ENCODE data around the gene RXRA. TPM values are rescaled to one million over a fixed set of nuclear protein-coding genes. Genes with fewer than 3 reads are reported as not detected.
A peak's percentile ranks its signal among the peaks of the same experiment; 100 is the strongest.

Gene RXRA
- polyA plus RNA-seq, 3 donors, result 15.8 to 91.0 (median 23.2) TPM

DNA sequence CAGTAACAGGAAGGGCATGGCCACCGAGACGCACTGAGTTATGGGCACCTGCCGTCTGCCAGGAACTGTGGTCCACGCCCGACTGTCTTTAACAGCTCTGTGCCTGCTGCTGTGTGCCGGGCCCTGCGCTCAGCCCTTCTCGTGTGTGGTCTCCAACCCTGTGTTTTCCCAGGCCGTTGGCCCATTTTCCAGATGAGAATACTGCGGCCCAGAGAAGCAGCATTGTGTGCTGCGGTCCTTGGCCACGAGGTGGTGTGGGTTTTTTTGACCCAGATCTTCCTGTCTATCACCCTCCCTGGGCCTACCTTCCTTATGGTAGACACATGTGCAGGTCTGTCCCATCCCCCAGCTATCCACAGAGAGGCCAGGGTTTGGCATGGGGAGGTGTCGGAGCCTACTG is 47.0 kb downstream of the RXRA start:
- intact Hi-C loops (cut with micrococcal nuclease), result loop anchor here (2.0 to 5.0 kb wide), 5 partner anchors 32 to 131 kb away; partner anchors contain the start of gene RXRA (in 1 of the 2)
- Histone ChIP-seq H3K27me3 (ENCODE audit: control insufficient read depth in 2 of 2, insufficient read depth in 2 of 2, low read length in 2 of 2) (no peaks in the 10 kb centered on the region), H3K27ac (ENCODE audit: low read depth in 1 of 2, low read length in 2 of 2) (peak overlapping the region; percentile 99 to 100), H2AFZ (ENCODE audit: insufficient read depth, low read depth, low read length, poor library complexity, severe bottlenecking) (no peak overlapping the region), H4K20me1 (ENCODE audit: insufficient read depth, low read length) (peaks cover 28% of the 10 kb centered on the region), H3K4me2 (replicated peaks; ENCODE audit: extremely low read depth, low read length, poor library complexity, severe bottlenecking) (peak overlapping the region; percentile 89), H3K36me3 (replicated peaks in 1 of 2; ENCODE audit: control insufficient read depth in 1 of 2, insufficient read depth in 2 of 2, low read length in 2 of 2) (peaks cover 7% of the 10 kb centered on the region in 2 donors), H3K79me2 (ENCODE audit: insufficient read depth, low read length) (peaks cover 97% of the 10 kb centered on the region), H3K9me3 (replicated peaks in 1 of 2; ENCODE audit: control insufficient read depth in 1 of 2, insufficient read depth in 1 of 2, low read length in 2 of 2) (no peaks in the 10 kb centered on the region), H3K4me3 (replicated peaks in 1 of 3; ENCODE audit: low read depth in 2 of 3, low read length in 3 of 3) (peak overlapping the region; percentile 28 to 81 (median 51)), H3K9ac (ENCODE audit: insufficient read depth, low read length, poor library complexity, severe bottlenecking) (peak overlapping the region; percentile 91), H3K4me1 (ENCODE audit: control insufficient read depth in 1 of 2, insufficient read depth in 2 of 2, low read length in 2 of 2) (peaks cover 96 to 99% of the 10 kb centered on the region in 2 donors)
- H3K27ac Mint-ChIP-seq, result peak overlapping the region; percentile 100
- peaks cover 0 to 3% (median 0%) of the 10 kb centered on the region in 7 donors for H3K9me3 Mint-ChIP-seq
- H3K4me1 Mint-ChIP-seq, result peaks cover 91% of the 10 kb centered on the region
- H3K27me3 Mint-ChIP-seq (ENCODE audit: low read depth in 3 of 3), result peaks cover 0 to under 1% (median 0%) of the 10 kb centered on the region in 3 donors
- H3K36me3 Mint-ChIP-seq, result peaks cover 22 to 38% of the 10 kb centered on the region in 2 donors
- peak in 2 of 3 donors; percentile 26 to 44 for DNase-seq
- TF ChIP-seq, protein P1, sequence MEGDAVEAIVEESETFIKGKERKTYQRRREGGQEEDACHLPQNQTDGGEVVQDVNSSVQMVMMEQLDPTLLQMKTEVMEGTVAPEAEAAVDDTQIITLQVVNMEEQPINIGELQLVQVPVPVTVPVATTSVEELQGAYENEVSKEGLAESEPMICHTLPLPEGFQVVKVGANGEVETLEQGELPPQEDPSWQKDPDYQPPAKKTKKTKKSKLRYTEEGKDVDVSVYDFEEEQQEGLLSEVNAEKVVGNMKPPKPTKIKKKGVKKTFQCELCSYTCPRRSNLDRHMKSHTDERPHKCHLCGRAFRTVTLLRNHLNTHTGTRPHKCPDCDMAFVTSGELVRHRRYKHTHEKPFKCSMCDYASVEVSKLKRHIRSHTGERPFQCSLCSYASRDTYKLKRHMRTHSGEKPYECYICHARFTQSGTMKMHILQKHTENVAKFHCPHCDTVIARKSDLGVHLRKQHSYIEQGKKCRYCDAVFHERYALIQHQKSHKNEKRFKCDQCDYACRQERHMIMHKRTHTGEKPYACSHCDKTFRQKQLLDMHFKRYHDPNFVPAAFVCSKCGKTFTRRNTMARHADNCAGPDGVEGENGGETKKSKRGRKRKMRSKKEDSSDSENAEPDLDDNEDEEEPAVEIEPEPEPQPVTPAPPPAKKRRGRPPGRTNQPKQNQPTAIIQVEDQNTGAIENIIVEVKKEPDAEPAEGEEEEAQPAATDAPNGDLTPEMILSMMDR (IDR thresholded peaks at IDR 0.05), result peak; percentile 60
- peak overlapping the region; percentile 75 to 85 for H3K4me3 Mint-ChIP-seq
- 33% methylated on average over 8 of the region's 13 CpGs for WGBS (ENCODE audit: insufficient coverage)

DNA sequence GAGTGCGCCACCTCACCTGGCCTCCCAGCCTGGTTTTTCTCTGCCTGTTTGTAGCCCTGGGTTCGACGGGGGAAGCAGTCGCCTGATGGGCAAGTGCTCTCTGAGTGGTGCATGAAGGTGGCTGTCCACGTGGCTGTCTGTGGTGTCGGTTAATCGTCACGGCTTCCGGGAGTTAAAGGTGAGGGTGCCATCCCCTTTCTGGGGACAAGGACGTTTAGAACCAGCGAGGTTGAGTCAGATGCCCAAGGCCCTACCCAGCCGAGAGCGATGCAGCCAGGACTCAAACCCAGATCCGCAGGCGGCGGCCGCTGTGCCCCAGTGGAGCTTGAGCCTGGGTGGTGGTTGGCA is 47.7 kb downstream of the RXRA start:
- Histone ChIP-seq H3K9ac (ENCODE audit: insufficient read depth, low read length, poor library complexity, severe bottlenecking) (peak overlapping the region; percentile 91), H4K20me1 (ENCODE audit: insufficient read depth, low read length) (peaks cover 34% of the 10 kb centered on the region), H3K27me3 (ENCODE audit: control insufficient read depth in 2 of 2, insufficient read depth in 2 of 2, low read length in 2 of 2) (no peaks in the 10 kb centered on the region), H3K4me2 (replicated peaks; ENCODE audit: extremely low read depth, low read length, poor library complexity, severe bottlenecking) (peak overlapping the region; percentile 89), H2AFZ (ENCODE audit: insufficient read depth, low read depth, low read length, poor library complexity, severe bottlenecking) (no peak overlapping the region), H3K4me1 (ENCODE audit: control insufficient read depth in 1 of 2, insufficient read depth in 2 of 2, low read length in 2 of 2) (peaks cover 98 to 99% of the 10 kb centered on the region in 2 donors), H3K4me3 (replicated peaks in 1 of 3; ENCODE audit: low read depth in 2 of 3, low read length in 3 of 3) (peak overlapping the region; percentile 28 to 81 (median 51)), H3K36me3 (replicated peaks in 1 of 2; ENCODE audit: control insufficient read depth in 1 of 2, insufficient read depth in 2 of 2, low read length in 2 of 2) (peaks cover 13 to 14% of the 10 kb centered on the region in 2 donors), H3K9me3 (replicated peaks in 1 of 2; ENCODE audit: control insufficient read depth in 1 of 2, insufficient read depth in 1 of 2, low read length in 2 of 2) (no peaks in the 10 kb centered on the region), H3K27ac (ENCODE audit: low read depth in 1 of 2, low read length in 2 of 2) (peak overlapping the region; percentile 99 to 100), H3K79me2 (ENCODE audit: insufficient read depth, low read length) (peaks cover 97% of the 10 kb centered on the region)
- peak overlapping the region; percentile 100 for H3K27ac Mint-ChIP-seq
- H3K4me3 Mint-ChIP-seq, result peak overlapping the region; percentile 75 to 93
- whole genome bisulfite sequencing (ENCODE audit: insufficient coverage), result 90% methylated on average over 16 of the region's 17 CpGs
- H3K4me1 Mint-ChIP-seq, result peaks cover 90% of the 10 kb centered on the region
- peaks cover 0 to 3% (median 0%) of the 10 kb centered on the region in 7 donors for H3K9me3 Mint-ChIP-seq
- H3K36me3 Mint-ChIP-seq, result peaks cover 18 to 42% of the 10 kb centered on the region in 2 donors
- peaks cover 0 to 2% (median 0%) of the 10 kb centered on the region in 3 donors for H3K27me3 Mint-ChIP-seq (ENCODE audit: low read depth in 3 of 3)
- DNase-seq, result no peak
- intact Hi-C loops (cut with micrococcal nuclease), result loop anchor here (2.0 to 5.0 kb wide), 5 partner anchors 31 to 132 kb away; partner anchors contain the start of gene RXRA (in 1 of the 2)
- TF ChIP-seq, protein P1 (IDR thresholded peaks at IDR 0.05), result no peak
